ENCODE data around the gene C18orf32.

- TF ChIP-seq CTCF (IDR thresholded peaks at IDR 0.05) (no peak), POLR2A (IDR thresholded peaks at IDR 0.05) (no peak)
Measured at GRCh38 chr18:49473721-49474120, 13.3 kb downstream of the C18orf32 start.

All from upper lobe of left lung (tissue), 4 donors.